Endothelial cell of umbilical vein (primary cell): ENCODE data around the gene DACT2. TPM values are rescaled to one million over a fixed set of nuclear protein-coding genes. Genes with fewer than 3 reads are reported as not detected.

Experiments used
- BruUV-seq: library from RNA; stranded (reverse); fragments of 400-500 nt; replicated peaks from 2 replicates; lab custom pipeline; 2021; lab: Mats Ljungman, UMichigan
- CTCF ChIA-PET: fragments of 300-600, 350-600 bp; sonication (Branson Sonifier 250); formaldehyde crosslinking; loops from one replicate; lab custom pipeline; 2021; ENCODE audit warnings: antibody characterized with exemption, inconsistent platforms; lab: Charles Lee
- POLR2A ChIA-PET: fragments of 300-600, 350-600 bp; sonication (Branson Sonifier 250); formaldehyde crosslinking; loops from one replicate; lab custom pipeline; 2021; ENCODE audit warnings: antibody characterized with exemption, inconsistent platforms; lab: Charles Lee
- DNase-seq: peaks from one replicate; pipeline ENCODE4 v3.0.0-alpha.2; 2011; ENCODE audit warnings: low read depth, low spot score
- FAIRE-seq: peaks from 2 replicates; lab custom pipeline; 2011; peaks lifted over from hg19 to GRCh38; lab: Jason Lieb, UNC
- H2AFZ ChIP-seq: 2 replicates; pipeline ENCODE4 v1.6.0; 2012; ENCODE audit warnings: low read depth, low read length, control low read depth, inconsistent platforms
- H3K27ac ChIP-seq: 2 replicates; pipeline ENCODE4 v1.5.1; 2011; ENCODE audit warnings: low read depth, mild to moderate bottlenecking, control low read depth, low read length, moderate library complexity; ENCODE audit not compliant: insufficient read depth
- H3K27me3 ChIP-seq, 2 experiments: 2 replicates each; pipeline versions ENCODE4 v1.6.0 to v1.6.1; 2011; ENCODE audit warnings: low read length in 2 of 2, mixed read lengths in 1 of 2; ENCODE audit not compliant: control insufficient read depth in 2 of 2, insufficient read depth in 2 of 2
- H3K36me3 ChIP-seq, 2 experiments: 2 replicates in 1 of 2; 3 replicates in 1 of 2; pipeline ENCODE4 v1.5.1; 2011; ENCODE audit warnings: low read length in 2 of 2, mild to moderate bottlenecking in 1 of 2, moderate library complexity in 1 of 2; ENCODE audit not compliant: control insufficient read depth in 2 of 2, insufficient read depth in 2 of 2; ENCODE audit errors: extremely low read depth in 1 of 2
- H3K4me1 ChIP-seq: 3 replicates; pipeline ENCODE4 v1.5.1; 2011; ENCODE audit warnings: mild to moderate bottlenecking, low read length; ENCODE audit not compliant: control insufficient read depth, insufficient read depth; ENCODE audit errors: extremely low read depth
- H3K4me2 ChIP-seq: 2 replicates; pipeline ENCODE4 v1.6.1; 2011; ENCODE audit warnings: low read length, control low read depth, mixed read lengths; ENCODE audit not compliant: insufficient read depth
- H3K4me3 ChIP-seq, 3 experiments: fragments of 200-600 bp in 1 of 3; sonication (generic), shearing (Covaris generic) in 1 of 3; replicated peaks in 1 of 3; 2 replicates each; pipeline ENCODE4 v1.5.1; 2011 to 2016; ENCODE audit warnings: control low read depth in 3 of 3, low read length in 3 of 3, mild to moderate bottlenecking in 2 of 3, inconsistent platforms in 1 of 3, low read depth in 1 of 3, moderate library complexity in 1 of 3; ENCODE audit not compliant: insufficient read depth in 1 of 3
- H3K79me2 ChIP-seq: 2 replicates; pipeline ENCODE4 v1.6.0; 2012; ENCODE audit warnings: low read length, inconsistent platforms; ENCODE audit not compliant: control insufficient read depth, insufficient read depth
- H3K9ac ChIP-seq: replicated peaks from 2 replicates; pipeline ENCODE3; 2011; ENCODE audit warnings: low read length, control low read depth; ENCODE audit not compliant: insufficient read depth; ENCODE audit errors: extremely low read depth
- H3K9me1 ChIP-seq: replicated peaks from 3 replicates; pipeline ENCODE4 v1.6.0; 2011; ENCODE audit warnings: mild to moderate bottlenecking, low read length; ENCODE audit not compliant: control insufficient read depth, insufficient read depth; ENCODE audit errors: extremely low read depth
- H3K9me3 ChIP-seq: replicated peaks from 2 replicates; pipeline ENCODE4 v1.5.1; 2012; ENCODE audit warnings: low read length, inconsistent platforms; ENCODE audit not compliant: control insufficient read depth, insufficient read depth
- H4K20me1 ChIP-seq: replicated peaks from 2 replicates; pipeline ENCODE3; 2011; ENCODE audit warnings: mild to moderate bottlenecking, low read length; ENCODE audit not compliant: control insufficient read depth, insufficient read depth; ENCODE audit errors: extremely low read depth
- CTCF ChIP-seq, 2 donors: IDR thresholded peaks; 1 replicate in 1 of 2; 2 replicates in 1 of 2; pipeline ENCODE4 v1.5.1; 2011; ENCODE audit warnings: low read length in 2 of 2, mild to moderate bottlenecking in 2 of 2, moderate library complexity in 2 of 2, control low read depth in 1 of 2, inconsistent platforms in 1 of 2, low read depth in 1 of 2; ENCODE audit not compliant: insufficient read depth in 1 of 2; ENCODE audit errors: extremely low read depth in 1 of 2
- EZH2 ChIP-seq: IDR thresholded peaks from 2 replicates; pipeline ENCODE4 v1.6.1; 2012; ENCODE audit warnings: borderline replicate concordance, low read depth, mild to moderate bottlenecking, moderate library complexity, low read length, inconsistent platforms; ENCODE audit not compliant: severe bottlenecking
- FOS ChIP-seq: IDR thresholded peaks from 2 replicates; pipeline ENCODE4 v1.6.1; 2011; ENCODE audit warnings: mild to moderate bottlenecking, low read length, moderate library complexity, borderline replicate concordance; ENCODE audit not compliant: insufficient read depth
- GATA2 ChIP-seq: IDR thresholded peaks from 2 replicates; pipeline ENCODE4 v1.7.0; 2011; ENCODE audit warnings: low read depth, mild to moderate bottlenecking, moderate library complexity, mixed read lengths, low read length; ENCODE audit not compliant: insufficient read length, insufficient read depth
- JUN ChIP-seq: IDR thresholded peaks from 2 replicates; pipeline ENCODE4 v1.6.1; 2011; ENCODE audit warnings: borderline replicate concordance, low read depth; ENCODE audit not compliant: insufficient read length, insufficient read depth
- MAX ChIP-seq: IDR thresholded peaks from 2 replicates; pipeline ENCODE4 v1.6.1; 2011; ENCODE audit not compliant: insufficient read depth, insufficient read length
- MYC ChIP-seq: IDR thresholded peaks from one replicate; pipeline ENCODE4 v1.6.1; 2011; ENCODE audit warnings: mild to moderate bottlenecking, low read depth, low read length
- POLR2A ChIP-seq: IDR thresholded peaks from 2 replicates; pipeline ENCODE4 v1.6.1; 2012; ENCODE audit warnings: low read depth, mild to moderate bottlenecking, control low read depth, low read length
- POLR2AphosphoS5 ChIP-seq: IDR thresholded peaks from 2 replicates; pipeline ENCODE4 v1.6.1; 2012; ENCODE audit warnings: low read depth, mild to moderate bottlenecking, control low read depth, low read length, moderate library complexity; ENCODE audit not compliant: insufficient read depth
- dilution Hi-C: fragments of 300-500 bp; cut with MboI; formaldehyde crosslinking; loops from one replicate; pipeline ENCODE4 v1.15.0; 2019; ENCODE audit warnings: low sequenced_read_pairs; ENCODE audit not compliant: extremely low pct_ligation_motif_present
- intact Hi-C: fragments of 100-400 bp; cut with micrococcal nuclease; formaldehyde crosslinking; loops from one replicate; pipeline ENCODE4 v1.10.0; 2022
- polyA plus RNA-seq, 4 experiments: library from polyadenylated mRNA; depleted of rRNA in 3 of 4; stranded (reverse) in 3 of 4; unstranded in 1 of 4; fragments of >200 nt; gene quantifications; 2 replicates each; pipeline versions ENCODE4 v1.2.1 to v1.2.3, GENCODE V29; 2011 to 2012; ENCODE audit warnings: missing spikeins in 1 of 4
- total RNA-seq: library from RNA; stranded (reverse); gene quantifications from 2 replicates; pipeline ENCODE4 v1.2.3, GENCODE V29; 2021

Gene DACT2
- total and polyA plus RNA-seq, 2 donors (not counting 3 experiments of a cell fraction or from before 2014, with no cell fraction given): not detected

- Histone ChIP-seq H3K79me2 (no peaks in the 10 kb centered on the region), H3K4me1 (no peaks in the 10 kb centered on the region), H3K4me3 (no peak overlapping the region), H3K9ac (no peak overlapping the region), H3K9me3 (no peaks in the 10 kb centered on the region), H3K9me1 (no peaks in the 10 kb centered on the region), H3K27me3 (no peaks in the 10 kb centered on the region), H3K36me3 (no peaks in the 10 kb centered on the region), H4K20me1 (no peaks in the 10 kb centered on the region), H2AFZ (no peak overlapping the region), H3K27ac (no peak overlapping the region), H3K4me2 (no peak overlapping the region)
- TF ChIP-seq EZH2: no peak
- intact Hi-C loops (no loop called here), dilution Hi-C loops (no loop called here)
- FAIRE-seq: no peak
- BruUV-seq: no TSS peak
- ChIA-PET POLR2A (no interaction called here), CTCF (no interaction called here)
- no peak for DNase-seq
Measured at GRCh38 chr6:168280899-168281245, 38.7 kb downstream of the DACT2 start.

- Histone ChIP-seq H4K20me1 (no peaks in the 10 kb centered on the region), H3K27me3 (no peaks in the 10 kb centered on the region), H3K9me3 (no peaks in the 10 kb centered on the region), H3K36me3 (no peaks in the 10 kb centered on the region), H3K4me2 (no peak overlapping the region), H3K9me1 (no peaks in the 10 kb centered on the region), H3K9ac (no peak overlapping the region), H3K27ac (no peak overlapping the region), H3K4me3 (no peak overlapping the region), H3K4me1 (no peaks in the 10 kb centered on the region), H2AFZ (no peak overlapping the region), H3K79me2 (no peaks in the 10 kb centered on the region)
- no peak for DNase-seq
- no peak for TF ChIP-seq POLR2A
- no peak for TF ChIP-seq MYC
- no peak for TF ChIP-seq GATA2
- TF ChIP-seq CTCF (IDR thresholded peaks at IDR 0.05; ENCODE audit: extremely low read depth in 1 of 2, insufficient read depth in 1 of 2, low read depth in 1 of 2, low read length in 2 of 2): no peak
- TF ChIP-seq EZH2: no peak
- TF ChIP-seq FOS: no peak
- TF ChIP-seq MAX: no peak
- no peak for TF ChIP-seq POLR2AphosphoS5
- no peak for TF ChIP-seq JUN
- intact Hi-C loops (no loop called here), dilution Hi-C loops (no loop called here)
- CTCF ChIA-PET: no interaction called here
- POLR2A ChIA-PET: no interaction called here
- no peak for FAIRE-seq
- BruUV-seq: no TSS peak
Measured at GRCh38 chr6:168280020-168280898, 39.3 kb downstream of the DACT2 start.
